K562 (cell line): ENCODE results near the gene PLEKHA8. TPM values are rescaled to one million over a fixed set of nuclear protein-coding genes. Genes with fewer than 3 reads are reported as not detected.

Experiments
- ATAC-seq: fragments of 200-7000 bp; cut with Tn5 transposase; 3 replicates; pipeline ENCODE4 v1.9.1; 2020; ENCODE audit warnings: moderate library complexity
- BruUV-seq: library from RNA; stranded (reverse); fragments of 400-500 nt; replicated peaks from 2 replicates; lab custom pipeline; 2021; lab: Mats Ljungman, UMichigan
- CTCF ChIA-PET: fragments of 300-600 bp; formaldehyde crosslinking; extraction: SDS; loops from one replicate; lab custom pipeline; 2021; ENCODE audit warnings: low intra/inter-chr PET ratio; lab: Yijun Ruan, JAX
- POLR2A ChIA-PET: fragments of 300-600, 350-650 bp; sonication (Branson Sonifier 250); formaldehyde crosslinking; extraction: SDS; loops from one replicate; lab custom pipeline; 2021; ENCODE audit warnings: antibody characterized with exemption, inconsistent platforms; lab: Yijun Ruan, JAX
- DNase-seq, 4 experiments: peaks; one replicate each; pipeline versions ENCODE4 v3.0.0 to v3.0.0-alpha.2; 2011 to 2018; ENCODE audit warnings: low spot score in 3 of 4, mixed read lengths in 3 of 4; ENCODE audit errors: extremely low read depth in 1 of 4
- FAIRE-seq: peaks from 2 replicates; lab custom pipeline; 2011; peaks lifted over from hg19 to GRCh38; lab: Jason Lieb, UNC
- H2AFZ ChIP-seq: 2 replicates; pipeline ENCODE4 v1.6.0; 2011; ENCODE audit warnings: low read depth, low read length, control low read depth, inconsistent platforms
- H3K27ac ChIP-seq: fragments of 200-600 bp; 3 replicates; pipeline ENCODE4 v1.8.0; 2011; ENCODE audit warnings: low read depth, mild to moderate bottlenecking, control low read depth, inconsistent platforms, low read length, moderate library complexity, mixed read lengths; ENCODE audit errors: extremely low read depth
- H3K27me3 ChIP-seq, 2 experiments: fragments of 300-600 bp in 1 of 2; 2 replicates in 1 of 2; 3 replicates in 1 of 2; pipeline versions ENCODE4 v1.6.0 to v1.8.0; 2011; ENCODE audit warnings: inconsistent platforms in 2 of 2, low read length in 2 of 2, mild to moderate bottlenecking in 1 of 2, mixed read lengths in 1 of 2, moderate library complexity in 1 of 2; ENCODE audit not compliant: control insufficient read depth in 2 of 2, insufficient read depth in 2 of 2
- H3K36me3 ChIP-seq: fragments of 300-600 bp; 3 replicates; pipeline ENCODE4 v1.8.0; 2011; ENCODE audit warnings: mild to moderate bottlenecking, low read length, inconsistent platforms; ENCODE audit not compliant: control insufficient read depth, insufficient read depth
- H3K4me1 ChIP-seq, 2 experiments: fragments of 200-600 bp in 1 of 2; replicated peaks in 1 of 2; 2 replicates in 1 of 2; 3 replicates in 1 of 2; pipeline versions ENCODE4 v1.5.1 to v1.8.0; 2011; ENCODE audit warnings: inconsistent platforms in 2 of 2, low read length in 2 of 2, mild to moderate bottlenecking in 1 of 2, mixed read lengths in 1 of 2, moderate library complexity in 1 of 2; ENCODE audit not compliant: control insufficient read depth in 2 of 2, insufficient read depth in 2 of 2
- H3K4me2 ChIP-seq: 2 replicates; pipeline ENCODE4 v1.6.1; 2011; ENCODE audit warnings: low read length, control low read depth, inconsistent platforms, mixed read lengths; ENCODE audit not compliant: insufficient read depth
- H3K4me3 ChIP-seq: fragments of 200-600 bp; sonication (generic), shearing (Covaris generic); 2 replicates; pipeline ENCODE4 v1.5.1; 2016; ENCODE audit warnings: control low read depth, inconsistent platforms
- H3K79me2 ChIP-seq: fragments of 200-600 bp; 3 replicates; pipeline ENCODE4 v1.8.0; 2011; ENCODE audit warnings: low read length, inconsistent platforms; ENCODE audit not compliant: control insufficient read depth, insufficient read depth
- H3K9ac ChIP-seq, 2 experiments: 2 replicates each; pipeline versions ENCODE4 v1.6.0 to v1.6.1; 2011; ENCODE audit warnings: low read depth in 2 of 2, low read length in 2 of 2, control low read depth in 1 of 2, inconsistent platforms in 1 of 2, mild to moderate bottlenecking in 1 of 2, mixed read lengths in 1 of 2; ENCODE audit not compliant: insufficient read depth in 1 of 2
- H3K9me1 ChIP-seq: one replicate; pipeline ENCODE4 v1.6.0; 2011; ENCODE audit warnings: inconsistent platforms, mild to moderate bottlenecking, low read length, moderate library complexity; ENCODE audit not compliant: control insufficient read depth, insufficient read depth
- H3K9me3 ChIP-seq: replicated peaks from 2 replicates; pipeline ENCODE4 v1.5.1; 2011; ENCODE audit warnings: low read depth, low read length, inconsistent platforms; ENCODE audit not compliant: control insufficient read depth, insufficient read depth
- H4K20me1 ChIP-seq: replicated peaks from 2 replicates; pipeline ENCODE4 v1.6.1; 2011; ENCODE audit warnings: low read length, inconsistent platforms, mixed read lengths; ENCODE audit not compliant: control insufficient read depth, insufficient read depth
- ARHGAP35 ChIP-seq: fragments of 450-650 bp; IDR thresholded peaks from 2 replicates; pipeline ENCODE4 v1.6.1; 2018; ENCODE audit not compliant: partially characterized antibody
- ATF1 ChIP-seq, 2 experiments: fragments of 450-650 bp in 1 of 2; IDR thresholded peaks; 2 replicates each; pipeline ENCODE4 v1.6.1; 2016; ENCODE audit warnings: missing compliant biosample characterization in 1 of 2, missing genetic modification characterization in 1 of 2
- BHLHE40 ChIP-seq: IDR thresholded peaks from 2 replicates; pipeline ENCODE4 v1.6.1; 2011; ENCODE audit warnings: low read length, improper control_type of control experiment
- DPF2 ChIP-seq: fragments of 450-650 bp; IDR thresholded peaks from 2 replicates; pipeline ENCODE4 v1.6.1; 2016
- ETV6 ChIP-seq, 3 experiments: fragments of 150-350 bp in 1 of 3; sonication (generic) in 1 of 3; formaldehyde crosslinking in 1 of 3; IDR thresholded peaks; 2 replicates each; pipeline versions ENCODE4 v1.6.1 to v1.8.0; 2014 to 2022; ENCODE audit warnings: borderline replicate concordance in 2 of 3, low read depth in 2 of 3, antibody characterized with exemption in 1 of 3, low read length in 1 of 3, mild to moderate bottlenecking in 1 of 3, missing genetic modification reagents in 1 of 3
- HCFC1 ChIP-seq: IDR thresholded peaks from 2 replicates; pipeline ENCODE4 v1.6.1; 2012; ENCODE audit warnings: low read depth, low read length, improper control_type of control experiment
- KDM4B ChIP-seq, 2 experiments: fragments of 450-650 bp in 1 of 2; sonication (generic) in 1 of 2; IDR thresholded peaks; 2 replicates each; pipeline ENCODE4 v1.6.1; 2016 to 2017; ENCODE audit warnings: borderline replicate concordance in 2 of 2, antibody characterized with exemption in 1 of 2, low read depth in 1 of 2, mild to moderate bottlenecking in 1 of 2
- LEF1 ChIP-seq: fragments of 450-650 bp; IDR thresholded peaks from 2 replicates; pipeline ENCODE4 v1.6.1; 2016; ENCODE audit warnings: mild to moderate bottlenecking
- MCM2 ChIP-seq: fragments of 450-650 bp; IDR thresholded peaks from 2 replicates; pipeline ENCODE4 v1.6.1; 2017; ENCODE audit warnings: low read depth, mild to moderate bottlenecking
- NFIX ChIP-seq: fragments of 250-450 bp; sonication (Bioruptor Pico); IDR thresholded peaks from 2 replicates; pipeline ENCODE4 v1.4.0; 2020; ENCODE audit warnings: low read depth, mild to moderate bottlenecking, moderate library complexity
- NR2C1 ChIP-seq, 2 experiments: fragments of 450-650 bp; IDR thresholded peaks; 2 replicates each; pipeline ENCODE4 v1.6.1; 2017; ENCODE audit warnings: mild to moderate bottlenecking in 2 of 2, antibody characterized with exemption in 1 of 2, inconsistent platforms in 1 of 2, missing compliant biosample characterization in 1 of 2, missing genetic modification characterization in 1 of 2
- ZNF586 ChIP-seq: fragments of 450-650 bp; formaldehyde crosslinking; conservative IDR thresholded peaks from 2 replicates; pipeline ENCODE4 v1.4.0; 2020; ENCODE audit warnings: mild to moderate bottlenecking, moderate library complexity
- in situ Hi-C: fragments of 300-500 bp; cut with MboI; formaldehyde crosslinking; loops from 4 replicates; pipeline ENCODE4 v1.15.0; 2018; ENCODE audit warnings: inconsistent platforms, mixed read lengths
- intact Hi-C: fragments of 100-400 bp; cut with micrococcal nuclease; formaldehyde crosslinking; loops from 2 replicates; pipeline ENCODE4 v1.14.2; 2022
- polyA plus RNA-seq, 8 experiments: library from polyadenylated mRNA; depleted of rRNA in 4 of 8; stranded (reverse) in 5 of 8; unstranded in 3 of 8; fragments of >200 nt; fragmentation: Nextera tagmentation in 2 of 8; fragmentation: Illumina TruSeq in 1 of 8; extraction: Ambion mirVana in 2 of 8; extraction: Trizol in 1 of 8; gene quantifications; 2 replicates each; pipeline versions ENCODE4 v1.2.1 to v1.2.3, GENCODE V29; 2011 to 2014; ENCODE audit warnings: inconsistent platforms in 1 of 8, missing spikeins in 1 of 8
- total RNA-seq, 7 experiments: library from RNA; depleted of rRNA in 6 of 7; stranded (reverse); fragments of >200 nt in 6 of 7; fragmentation: Illumina TruSeq in 2 of 7; extraction: Trizol in 2 of 7; gene quantifications; 2 replicates each; pipeline versions ENCODE4 v1.2.1 to v1.2.3, GENCODE V29; 2011 to 2021; ENCODE audit warnings: low replicate concordance in 1 of 7
- TF ChIP-seq, protein P1 (sequence below): sonication (generic); IDR thresholded peaks from 2 replicates; pipeline ENCODE4 v1.6.1; 2016
- TF ChIP-seq, protein P2 (sequence below): fragments of 200-800 bp; sonication (Bioruptor generic); IDR thresholded peaks from 2 replicates; pipeline ENCODE4 v1.6.1; 2017; ENCODE audit warnings: missing genetic modification characterization, missing compliant biosample characterization
- TF ChIP-seq, protein P3 (sequence below): fragments of 450-650 bp; IDR thresholded peaks from 2 replicates; pipeline ENCODE4 v1.6.1; 2016; ENCODE audit warnings: missing biosample characterization, missing genetic modification characterization
- TF ChIP-seq, protein P4 (sequence below): fragments of 250-450 bp; sonication (Bioruptor Pico); IDR thresholded peaks from 2 replicates; pipeline ENCODE4 v1.4.0; 2020

Gene PLEKHA8
- total and polyA plus RNA-seq, 9 of the 15 experiments (the other 6 are each of a cell fraction or from before 2014, with no cell fraction given) = 3.2 to 16.3 (median 11.8) TPM

DNA sequence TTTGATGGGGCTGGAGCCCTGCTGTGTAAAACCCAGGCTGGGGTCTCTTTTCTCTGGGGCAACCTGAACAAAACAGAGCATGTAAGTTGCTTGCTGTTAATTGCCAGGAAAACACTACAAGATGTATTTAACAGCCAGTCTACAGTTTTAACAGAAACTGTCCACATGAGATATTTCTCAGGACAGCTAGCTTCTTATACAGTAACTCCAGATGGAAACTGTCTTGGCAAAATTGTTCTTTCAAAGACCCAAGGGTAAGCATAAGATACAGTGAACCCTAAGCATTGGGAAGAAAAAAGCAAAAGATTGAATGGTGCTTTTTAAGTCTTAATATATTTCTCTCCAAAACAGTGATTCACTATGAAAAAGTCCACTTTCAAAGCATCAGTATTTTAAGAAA lies 9.8 kb upstream of the PLEKHA8 start:
- Histone ChIP-seq H4K20me1 (no peaks in the 10 kb centered on the region; the same call in 1 of the 2 replicates), H3K4me2 (no peak overlapping the region), H3K4me3 (no peak overlapping the region), H3K79me2 (peaks cover 22% of the 10 kb centered on the region), H3K36me3 (peaks cover 72% of the 10 kb centered on the region), H3K27me3 (no peaks in the 10 kb centered on the region), H3K9ac (no peak overlapping the region), H3K9me3 (no peaks in the 10 kb centered on the region), H3K4me1 (no peaks in the 10 kb centered on the region; a peak in 1 of 5 replicates), H2AFZ (no peak overlapping the region)
- intact Hi-C loops = no loop called here
- CTCF ChIA-PET = no interaction called here
- BruUV-seq = no TSS peak
- FAIRE-seq = no peak
- DNase-seq = no peak
- in situ Hi-C loops = no loop called here
- no peak for TF ChIP-seq NFIX (CRISPR knock-in tag)
- no peak for TF ChIP-seq KDM4B (IDR thresholded peaks at IDR 0.05; ENCODE audit: borderline replicate concordance in 2 of 2, low read depth in 1 of 2)
- TF ChIP-seq BHLHE40 = no peak
- TF ChIP-seq, protein P1, sequence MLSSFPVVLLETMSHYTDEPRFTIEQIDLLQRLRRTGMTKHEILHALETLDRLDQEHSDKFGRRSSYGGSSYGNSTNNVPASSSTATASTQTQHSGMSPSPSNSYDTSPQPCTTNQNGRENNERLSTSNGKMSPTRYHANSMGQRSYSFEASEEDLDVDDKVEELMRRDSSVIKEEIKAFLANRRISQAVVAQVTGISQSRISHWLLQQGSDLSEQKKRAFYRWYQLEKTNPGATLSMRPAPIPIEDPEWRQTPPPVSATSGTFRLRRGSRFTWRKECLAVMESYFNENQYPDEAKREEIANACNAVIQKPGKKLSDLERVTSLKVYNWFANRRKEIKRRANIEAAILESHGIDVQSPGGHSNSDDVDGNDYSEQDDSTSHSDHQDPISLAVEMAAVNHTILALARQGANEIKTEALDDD = no peak
- TF ChIP-seq MCM2 = no peak
- TF ChIP-seq LEF1 = no peak
- no peak for TF ChIP-seq DPF2
- no peak for TF ChIP-seq NR2C1 (IDR thresholded peaks at IDR 0.05)
- no peak for TF ChIP-seq NR2C1 (tag; IDR thresholded peaks at IDR 0.05)
- TF ChIP-seq, protein P2, sequence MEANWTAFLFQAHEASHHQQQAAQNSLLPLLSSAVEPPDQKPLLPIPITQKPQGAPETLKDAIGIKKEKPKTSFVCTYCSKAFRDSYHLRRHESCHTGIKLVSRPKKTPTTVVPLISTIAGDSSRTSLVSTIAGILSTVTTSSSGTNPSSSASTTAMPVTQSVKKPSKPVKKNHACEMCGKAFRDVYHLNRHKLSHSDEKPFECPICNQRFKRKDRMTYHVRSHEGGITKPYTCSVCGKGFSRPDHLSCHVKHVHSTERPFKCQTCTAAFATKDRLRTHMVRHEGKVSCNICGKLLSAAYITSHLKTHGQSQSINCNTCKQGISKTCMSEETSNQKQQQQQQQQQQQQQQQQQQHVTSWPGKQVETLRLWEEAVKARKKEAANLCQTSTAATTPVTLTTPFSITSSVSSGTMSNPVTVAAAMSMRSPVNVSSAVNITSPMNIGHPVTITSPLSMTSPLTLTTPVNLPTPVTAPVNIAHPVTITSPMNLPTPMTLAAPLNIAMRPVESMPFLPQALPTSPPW (CRISPR knock-in tag) = no peak
- TF ChIP-seq HCFC1 = no peak
- TF ChIP-seq, protein P3, sequence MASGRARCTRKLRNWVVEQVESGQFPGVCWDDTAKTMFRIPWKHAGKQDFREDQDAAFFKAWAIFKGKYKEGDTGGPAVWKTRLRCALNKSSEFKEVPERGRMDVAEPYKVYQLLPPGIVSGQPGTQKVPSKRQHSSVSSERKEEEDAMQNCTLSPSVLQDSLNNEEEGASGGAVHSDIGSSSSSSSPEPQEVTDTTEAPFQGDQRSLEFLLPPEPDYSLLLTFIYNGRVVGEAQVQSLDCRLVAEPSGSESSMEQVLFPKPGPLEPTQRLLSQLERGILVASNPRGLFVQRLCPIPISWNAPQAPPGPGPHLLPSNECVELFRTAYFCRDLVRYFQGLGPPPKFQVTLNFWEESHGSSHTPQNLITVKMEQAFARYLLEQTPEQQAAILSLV = no peak
- no peak for TF ChIP-seq ARHGAP35
- no peak for TF ChIP-seq ETV6 (IDR thresholded peaks at IDR 0.05; ENCODE audit: borderline replicate concordance in 1 of 2, low read depth in 2 of 2, low read length in 1 of 2)
- TF ChIP-seq ETV6 (CRISPR knock-in tag; IDR thresholded peaks at IDR 0.05; ENCODE audit: borderline replicate concordance) = no peak
- no peak for TF ChIP-seq ATF1 (CRISPR knock-in tag; IDR thresholded peaks at IDR 0.05)
- no peak for TF ChIP-seq ATF1 (tag; IDR thresholded peaks at IDR 0.05)
- TF ChIP-seq ZNF586 (CRISPR knock-in tag) = no peak
- TF ChIP-seq, protein P4, sequence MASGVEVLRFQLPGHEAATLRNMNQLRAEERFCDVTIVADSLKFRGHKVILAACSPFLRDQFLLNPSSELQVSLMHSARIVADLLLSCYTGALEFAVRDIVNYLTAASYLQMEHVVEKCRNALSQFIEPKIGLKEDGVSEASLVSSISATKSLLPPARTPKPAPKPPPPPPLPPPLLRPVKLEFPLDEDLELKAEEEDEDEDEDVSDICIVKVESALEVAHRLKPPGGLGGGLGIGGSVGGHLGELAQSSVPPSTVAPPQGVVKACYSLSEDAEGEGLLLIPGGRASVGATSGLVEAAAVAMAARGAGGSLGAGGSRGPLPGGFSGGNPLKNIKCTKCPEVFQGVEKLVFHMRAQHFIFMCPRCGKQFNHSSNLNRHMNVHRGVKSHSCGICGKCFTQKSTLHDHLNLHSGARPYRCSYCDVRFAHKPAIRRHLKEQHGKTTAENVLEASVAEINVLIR = no peak
- TF ChIP-seq, all 486 proteins: peak for 0
- ATAC-seq = no peak
- POLR2A ChIA-PET = no interaction called here
- Histone ChIP-seq H3K27ac (no peak overlapping the region), H3K9me1 (no peaks in the 10 kb centered on the region)
